Astrocyte (in vitro differentiated cells and primary cell): Measurements from ENCODE around the gene FADS3. TPM values are rescaled to one million over a fixed set of nuclear protein-coding genes. Genes with fewer than 3 reads are reported as not detected.

Source experiments
- DNase-seq: peaks from one replicate; pipeline ENCODE4 v3.0.0-alpha.2; 2010; ENCODE audit warnings: low read depth
- FAIRE-seq: peaks from 2 replicates; lab custom pipeline; 2011; peaks lifted over from hg19 to GRCh38; lab: Jason Lieb, UNC
- H2AFZ ChIP-seq: 2 replicates; pipeline ENCODE4 v1.6.0; 2012; ENCODE audit warnings: low read depth, low read length, inconsistent platforms
- H3K27ac ChIP-seq: 2 replicates; pipeline ENCODE4 v1.5.1; 2011; ENCODE audit warnings: low read depth, low read length, inconsistent platforms
- H3K27me3 ChIP-seq: 2 replicates; pipeline ENCODE4 v1.6.0; 2011; ENCODE audit warnings: low read length, inconsistent platforms; ENCODE audit not compliant: insufficient read depth
- H3K36me3 ChIP-seq: 2 replicates; pipeline ENCODE4 v1.5.1; 2011; ENCODE audit warnings: low read length, inconsistent platforms; ENCODE audit not compliant: insufficient read depth
- H3K4me1 ChIP-seq: 2 replicates; pipeline ENCODE4 v1.5.1; 2011; ENCODE audit warnings: low read length, inconsistent platforms; ENCODE audit not compliant: insufficient read depth
- H3K4me2 ChIP-seq: 2 replicates; pipeline ENCODE4 v1.6.0; 2012; ENCODE audit warnings: low read length, inconsistent platforms
- H3K4me3 ChIP-seq: 2 replicates; pipeline ENCODE4 v1.5.1; 2011; ENCODE audit warnings: low read depth, mild to moderate bottlenecking, low read length, inconsistent platforms; ENCODE audit not compliant: insufficient read depth
- H3K79me2 ChIP-seq: 2 replicates; pipeline ENCODE4 v1.6.0; 2012; ENCODE audit warnings: mild to moderate bottlenecking, low read length, inconsistent platforms; ENCODE audit not compliant: insufficient read depth
- H3K9ac ChIP-seq: 2 replicates; pipeline ENCODE4 v1.6.0; 2012; ENCODE audit warnings: mild to moderate bottlenecking, low read length, inconsistent platforms
- H3K9me3 ChIP-seq: 2 replicates; pipeline ENCODE4 v1.5.1; 2012; ENCODE audit warnings: low read depth, mild to moderate bottlenecking, low read length, inconsistent platforms; ENCODE audit not compliant: insufficient read depth
- H4K20me1 ChIP-seq: 2 replicates; pipeline ENCODE4 v1.6.0; 2012; ENCODE audit warnings: low read length, inconsistent platforms; ENCODE audit not compliant: insufficient read depth
- H3K27ac Mint-ChIP-seq: one replicate; pipeline ENCODE4 v1.8.0; 2021; ENCODE audit warnings: mild to moderate bottlenecking, mixed read lengths; ENCODE audit not compliant: unreplicated experiment
- H3K27me3 Mint-ChIP-seq: one replicate; pipeline ENCODE4 v1.8.0; 2021; ENCODE audit warnings: low read depth, mixed read lengths; ENCODE audit not compliant: unreplicated experiment
- H3K36me3 Mint-ChIP-seq: one replicate; pipeline ENCODE4 v1.8.0; 2021; ENCODE audit warnings: low read depth, mixed read lengths; ENCODE audit not compliant: unreplicated experiment
- H3K4me1 Mint-ChIP-seq: one replicate; pipeline ENCODE4 v1.8.0; 2021; ENCODE audit warnings: low read depth, mixed read lengths; ENCODE audit not compliant: unreplicated experiment
- H3K4me3 Mint-ChIP-seq: one replicate; pipeline ENCODE4 v1.8.0; 2021; ENCODE audit warnings: mild to moderate bottlenecking, moderate library complexity, mixed read lengths; ENCODE audit not compliant: unreplicated experiment
- H3K9me3 Mint-ChIP-seq: one replicate; pipeline ENCODE4 v1.8.0; 2021; ENCODE audit warnings: mild to moderate bottlenecking, mixed read lengths; ENCODE audit not compliant: unreplicated experiment
- EZH2 ChIP-seq: IDR thresholded peaks from 2 replicates; pipeline ENCODE4 v1.6.1; 2012; ENCODE audit warnings: mild to moderate bottlenecking, low read length, inconsistent platforms; ENCODE audit not compliant: insufficient read depth
- total RNA-seq: library from RNA; stranded (reverse); gene quantifications from 2 replicates; pipeline ENCODE4 v1.2.1, GENCODE V29; 2021
- TF ChIP-seq, protein P1 (sequence below): IDR thresholded peaks from 2 replicates; pipeline ENCODE4 v1.5.1; 2011; ENCODE audit warnings: low read depth, mild to moderate bottlenecking, inconsistent platforms, low read length, moderate library complexity; ENCODE audit not compliant: insufficient read depth

The FADS3 gene
- total RNA-seq, 1 donor from 2014 or later = 59.1 TPM

DNA sequence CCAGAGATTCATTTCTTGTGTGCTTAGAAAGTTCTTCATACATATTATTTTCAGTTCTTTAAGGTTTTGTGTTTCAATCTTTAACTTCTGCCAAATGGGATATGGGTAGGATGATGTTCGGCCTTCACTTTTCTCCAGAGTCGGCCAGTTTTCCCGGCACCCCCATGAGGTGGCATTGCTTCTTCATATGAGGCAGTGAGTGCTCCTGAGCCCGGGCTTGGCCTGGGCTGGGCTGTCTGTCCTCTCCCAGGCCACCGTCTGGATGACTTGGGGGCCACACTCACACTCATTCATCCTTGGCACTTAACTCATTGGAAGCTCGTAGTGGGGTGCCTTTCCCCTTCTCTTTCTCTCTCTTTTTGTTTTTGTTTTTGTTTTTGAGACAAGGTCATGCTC lies 39.4 kb downstream of the FADS3 start:
- Histone ChIP-seq H3K4me3 (no peak overlapping the region), H3K36me3 (peaks cover 54% of the 10 kb centered on the region), H3K79me2 (no peaks in the 10 kb centered on the region), H3K4me1 (no peaks in the 10 kb centered on the region), H3K9me3 (no peaks in the 10 kb centered on the region), H3K4me2 (no peak overlapping the region), H3K27ac (no peak overlapping the region), H3K9ac (no peak overlapping the region), H2AFZ (no peak overlapping the region), H3K27me3 (no peaks in the 10 kb centered on the region), H4K20me1 (peaks cover 73% of the 10 kb centered on the region)
- Mint-ChIP-seq H3K27ac (no peak overlapping the region), H3K4me1 (no peaks in the 10 kb centered on the region), H3K9me3 (no peaks in the 10 kb centered on the region), H3K27me3 (no peaks in the 10 kb centered on the region), H3K36me3 (peaks cover 21% of the 10 kb centered on the region), H3K4me3 (peak overlapping the region; percentile 77)
- FAIRE-seq (no peak), DNase-seq (no peak)
- no peak for TF ChIP-seq EZH2
- TF ChIP-seq, protein P1, sequence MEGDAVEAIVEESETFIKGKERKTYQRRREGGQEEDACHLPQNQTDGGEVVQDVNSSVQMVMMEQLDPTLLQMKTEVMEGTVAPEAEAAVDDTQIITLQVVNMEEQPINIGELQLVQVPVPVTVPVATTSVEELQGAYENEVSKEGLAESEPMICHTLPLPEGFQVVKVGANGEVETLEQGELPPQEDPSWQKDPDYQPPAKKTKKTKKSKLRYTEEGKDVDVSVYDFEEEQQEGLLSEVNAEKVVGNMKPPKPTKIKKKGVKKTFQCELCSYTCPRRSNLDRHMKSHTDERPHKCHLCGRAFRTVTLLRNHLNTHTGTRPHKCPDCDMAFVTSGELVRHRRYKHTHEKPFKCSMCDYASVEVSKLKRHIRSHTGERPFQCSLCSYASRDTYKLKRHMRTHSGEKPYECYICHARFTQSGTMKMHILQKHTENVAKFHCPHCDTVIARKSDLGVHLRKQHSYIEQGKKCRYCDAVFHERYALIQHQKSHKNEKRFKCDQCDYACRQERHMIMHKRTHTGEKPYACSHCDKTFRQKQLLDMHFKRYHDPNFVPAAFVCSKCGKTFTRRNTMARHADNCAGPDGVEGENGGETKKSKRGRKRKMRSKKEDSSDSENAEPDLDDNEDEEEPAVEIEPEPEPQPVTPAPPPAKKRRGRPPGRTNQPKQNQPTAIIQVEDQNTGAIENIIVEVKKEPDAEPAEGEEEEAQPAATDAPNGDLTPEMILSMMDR = no peak

DNA sequence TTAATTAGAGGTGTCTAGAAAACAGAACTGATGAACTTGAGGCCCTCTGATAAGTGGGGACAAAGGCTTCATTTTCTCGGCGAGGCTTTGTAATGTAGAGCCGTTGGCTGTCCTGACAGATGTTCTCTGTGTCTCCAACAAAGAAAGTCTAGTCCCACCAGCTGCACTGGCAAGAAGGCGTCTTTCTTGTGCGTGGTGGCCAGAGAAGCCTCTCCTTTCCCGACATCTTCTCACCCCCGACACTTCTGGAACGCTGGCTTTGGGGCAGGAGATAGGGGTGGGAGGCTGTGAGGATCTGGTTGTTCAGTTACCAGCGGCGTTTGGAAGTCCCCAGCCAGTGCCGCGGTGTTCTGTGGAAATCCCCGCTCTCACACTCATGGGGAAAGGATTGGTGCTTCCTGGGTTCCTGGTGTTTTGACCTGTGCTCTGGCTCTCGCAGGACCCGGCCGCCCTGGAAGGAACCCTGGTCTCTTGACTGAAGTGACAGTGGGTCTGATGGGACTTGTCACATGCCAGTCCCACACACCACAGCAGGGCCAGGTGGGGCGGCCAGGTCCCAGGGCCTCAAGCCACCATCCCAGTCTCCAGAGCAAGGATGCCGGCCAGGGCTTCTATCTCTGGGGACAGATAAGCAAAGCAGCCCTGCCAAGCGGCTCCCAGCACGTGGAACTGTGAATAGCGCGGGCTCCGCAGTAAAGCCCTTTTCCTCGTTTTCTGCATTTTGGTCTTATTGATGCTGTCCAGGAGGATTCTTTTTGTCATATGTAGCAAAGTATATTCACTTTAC lies 40.0 kb downstream of the FADS3 start:
- Histone ChIP-seq H3K79me2 (no peaks in the 10 kb centered on the region), H3K4me2 (no peak overlapping the region), H3K9ac (no peak overlapping the region), H3K27ac (no peak overlapping the region), H3K27me3 (no peaks in the 10 kb centered on the region), H3K4me1 (no peaks in the 10 kb centered on the region), H3K4me3 (no peak overlapping the region), H2AFZ (no peak overlapping the region), H4K20me1 (peaks cover 72% of the 10 kb centered on the region), H3K36me3 (peaks cover 57% of the 10 kb centered on the region), H3K9me3 (no peaks in the 10 kb centered on the region)
- Mint-ChIP-seq H3K36me3 (peaks cover 18% of the 10 kb centered on the region), H3K4me3 (no peak overlapping the region), H3K27me3 (no peaks in the 10 kb centered on the region), H3K4me1 (no peaks in the 10 kb centered on the region), H3K27ac (no peak overlapping the region), H3K9me3 (no peaks in the 10 kb centered on the region)
- DNase-seq = no peak
- FAIRE-seq = no peak
- TF ChIP-seq, protein P1 = no peak
- no peak for TF ChIP-seq EZH2

DNA sequence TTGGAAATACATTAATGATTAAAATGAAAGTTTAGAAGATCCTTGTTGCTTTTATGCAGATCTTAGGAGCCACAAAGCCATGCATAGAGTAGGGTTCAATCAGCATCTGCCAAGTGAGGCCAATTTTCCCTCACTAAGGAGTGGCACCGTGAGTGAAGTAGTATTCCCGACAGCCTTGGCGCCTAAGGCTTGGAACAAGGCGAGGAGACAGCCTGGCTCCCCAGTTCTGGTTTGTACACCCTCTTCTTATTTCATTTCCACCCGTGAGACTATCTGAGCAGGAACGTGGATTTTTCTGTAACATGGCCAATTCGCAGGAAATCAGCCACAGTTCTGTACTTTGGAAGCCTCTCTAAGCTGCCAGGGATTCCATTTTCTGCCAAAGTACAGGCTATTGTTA lies 40.7 kb downstream of the FADS3 start:
- no peaks in the 10 kb centered on the region for H3K9me3 Mint-ChIP-seq
- Histone ChIP-seq H3K36me3 (peaks cover 55% of the 10 kb centered on the region), H2AFZ (no peak overlapping the region), H3K9me3 (no peaks in the 10 kb centered on the region), H3K79me2 (no peaks in the 10 kb centered on the region), H4K20me1 (peaks cover 67% of the 10 kb centered on the region), H3K9ac (no peak overlapping the region), H3K4me1 (no peaks in the 10 kb centered on the region), H3K27ac (no peak overlapping the region), H3K27me3 (no peaks in the 10 kb centered on the region), H3K4me3 (no peak overlapping the region), H3K4me2 (no peak overlapping the region)
- no peaks in the 10 kb centered on the region for H3K27me3 Mint-ChIP-seq
- H3K4me1 Mint-ChIP-seq = no peaks in the 10 kb centered on the region
- no peak overlapping the region for H3K4me3 Mint-ChIP-seq
- no peak overlapping the region for H3K27ac Mint-ChIP-seq
- TF ChIP-seq, protein P1 = no peak
- no peak for TF ChIP-seq EZH2
- DNase-seq = no peak
- peaks cover 19% of the 10 kb centered on the region for H3K36me3 Mint-ChIP-seq
- FAIRE-seq = no peak
